Nephron progenitor cell (in vitro differentiated cells): ENCODE results near the gene ZNF431.

Experiments used
- DNase-seq: peaks from one replicate; pipeline ENCODE4 v3.0.0; 2021
- H3K27ac Mint-ChIP-seq: 2 replicates; pipeline ENCODE4 v1.8.0; 2021; ENCODE audit warnings: mild to moderate bottlenecking, moderate library complexity, mixed read lengths
- H3K27me3 Mint-ChIP-seq: 2 replicates; pipeline ENCODE4 v1.8.0; 2021; ENCODE audit warnings: mild to moderate bottlenecking, low read depth, mixed read lengths; ENCODE audit not compliant: poor library complexity
- H3K36me3 Mint-ChIP-seq: 2 replicates; pipeline ENCODE4 v1.8.0; 2021; ENCODE audit warnings: low read depth, mixed read lengths
- H3K4me1 Mint-ChIP-seq: 2 replicates; pipeline ENCODE4 v1.8.0; 2021; ENCODE audit warnings: mixed read lengths
- H3K4me3 Mint-ChIP-seq: 2 replicates; pipeline ENCODE4 v1.8.0; 2021; ENCODE audit warnings: mild to moderate bottlenecking, moderate library complexity, mixed read lengths
- H3K9me3 Mint-ChIP-seq: 2 replicates; pipeline ENCODE4 v1.8.0; 2021; ENCODE audit warnings: mild to moderate bottlenecking, moderate library complexity, mixed read lengths
- CTCF ChIP-seq: fragments of 200-600 bp; sonication (generic); IDR thresholded peaks from 2 replicates; pipeline ENCODE4 v1.5.0; 2021; ENCODE audit warnings: antibody characterized with exemption

Gene ZNF431

GRCh38 chr19:21149877-21150276, 8.0 kb downstream of the ZNF431 start:
- peaks cover 96% of the 10 kb centered on the region for H3K9me3 Mint-ChIP-seq
- peaks cover 100% of the 10 kb centered on the region for H3K36me3 Mint-ChIP-seq
- H3K27ac Mint-ChIP-seq, result peak overlapping the region; percentile 48
- H3K27me3 Mint-ChIP-seq, result no peaks in the 10 kb centered on the region
- no peak overlapping the region for H3K4me3 Mint-ChIP-seq
- peaks cover 6% of the 10 kb centered on the region for H3K4me1 Mint-ChIP-seq
- no peak for TF ChIP-seq CTCF
- no peak for DNase-seq

- Mint-ChIP-seq H3K4me3 (no peak overlapping the region), H3K4me1 (peaks cover 6% of the 10 kb centered on the region), H3K27me3 (no peaks in the 10 kb centered on the region), H3K27ac (no peak overlapping the region), H3K9me3 (peaks cover 94% of the 10 kb centered on the region), H3K36me3 (peaks cover 100% of the 10 kb centered on the region)
- TF ChIP-seq CTCF, result no peak
- DNase-seq, result no peak
Observed at GRCh38 chr19:21151460-21151859, 9.6 kb downstream of the ZNF431 start.

GRCh38 chr19:21158523-21159135, 16.8 kb downstream of the ZNF431 start:
- no peak for TF ChIP-seq CTCF
- H3K36me3 Mint-ChIP-seq, result peaks cover 98% of the 10 kb centered on the region
- no peak overlapping the region for H3K27ac Mint-ChIP-seq
- peaks cover 71% of the 10 kb centered on the region for H3K9me3 Mint-ChIP-seq
- H3K4me3 Mint-ChIP-seq, result no peak overlapping the region
- DNase-seq, result no peak
- H3K27me3 Mint-ChIP-seq, result no peaks in the 10 kb centered on the region
- no peaks in the 10 kb centered on the region for H3K4me1 Mint-ChIP-seq

- no peak for TF ChIP-seq CTCF
- H3K36me3 Mint-ChIP-seq, result peaks cover 88% of the 10 kb centered on the region
- H3K27ac Mint-ChIP-seq, result no peak overlapping the region
- H3K4me3 Mint-ChIP-seq, result no peak overlapping the region
- H3K4me1 Mint-ChIP-seq, result no peaks in the 10 kb centered on the region
- no peaks in the 10 kb centered on the region for H3K27me3 Mint-ChIP-seq
- peaks cover 18% of the 10 kb centered on the region for H3K9me3 Mint-ChIP-seq
- DNase-seq, result no peak
Observed at GRCh38 chr19:21164541-21164940, 22.7 kb downstream of the ZNF431 start.

GRCh38 chr19:21166436-21166835, 24.6 kb downstream of the ZNF431 start:
- H3K9me3 Mint-ChIP-seq, result peaks cover 3% of the 10 kb centered on the region
- TF ChIP-seq CTCF, result no peak
- no peaks in the 10 kb centered on the region for H3K4me1 Mint-ChIP-seq
- DNase-seq, result no peak
- H3K27ac Mint-ChIP-seq, result no peak overlapping the region
- peaks cover 87% of the 10 kb centered on the region for H3K36me3 Mint-ChIP-seq
- no peak overlapping the region for H3K4me3 Mint-ChIP-seq
- H3K27me3 Mint-ChIP-seq, result no peaks in the 10 kb centered on the region

- Mint-ChIP-seq H3K27ac (peak overlapping the region; percentile 70), H3K4me3 (no peak overlapping the region), H3K4me1 (peaks cover 9% of the 10 kb centered on the region), H3K36me3 (no peaks in the 10 kb centered on the region), H3K9me3 (no peaks in the 10 kb centered on the region), H3K27me3 (peaks cover 3% of the 10 kb centered on the region)
- no peak for TF ChIP-seq CTCF
- no peak for DNase-seq
Observed at GRCh38 chr19:21197590-21198295, 55.9 kb downstream of the ZNF431 start.
